ENCODE measurements around the gene NACA2.
"Not testable (repeated sequence)": the region's sequence is repeated elsewhere in the genome, so short reads cannot be mapped to it uniquely, and the experiment has no call there.

Gene NACA2

DNA sequence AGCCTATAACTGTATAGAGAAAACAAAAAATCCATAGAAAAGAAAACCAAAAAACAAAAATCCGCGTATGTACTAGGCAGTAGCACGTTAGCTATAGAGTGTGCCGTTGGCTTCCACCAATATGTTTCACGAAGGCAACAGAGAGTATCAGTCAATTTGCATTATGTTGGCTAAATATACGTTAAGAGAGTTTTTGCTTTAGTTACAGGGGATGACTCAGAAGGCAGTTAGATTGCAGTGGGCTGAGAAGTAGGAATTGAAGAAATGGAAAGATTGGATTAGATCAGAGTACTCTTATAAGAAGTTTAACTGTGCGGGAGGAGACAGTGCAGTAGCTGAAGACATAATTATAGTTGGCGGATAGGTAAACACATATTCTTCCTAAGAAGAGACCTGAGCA is 911 bp upstream of the NACA2 start:
- Mint-ChIP-seq H3K4me1 (no peaks in the 10 kb centered on the region), H3K27ac (no peak overlapping the region), H3K4me3 (no peak overlapping the region), H3K27me3 (ENCODE audit: low read depth) (peaks cover 6% of the 10 kb centered on the region), H3K9me3 (no peaks in the 10 kb centered on the region), H3K36me3 (ENCODE audit: low read depth) (no peaks in the 10 kb centered on the region)
- TF ChIP-seq, protein P1, sequence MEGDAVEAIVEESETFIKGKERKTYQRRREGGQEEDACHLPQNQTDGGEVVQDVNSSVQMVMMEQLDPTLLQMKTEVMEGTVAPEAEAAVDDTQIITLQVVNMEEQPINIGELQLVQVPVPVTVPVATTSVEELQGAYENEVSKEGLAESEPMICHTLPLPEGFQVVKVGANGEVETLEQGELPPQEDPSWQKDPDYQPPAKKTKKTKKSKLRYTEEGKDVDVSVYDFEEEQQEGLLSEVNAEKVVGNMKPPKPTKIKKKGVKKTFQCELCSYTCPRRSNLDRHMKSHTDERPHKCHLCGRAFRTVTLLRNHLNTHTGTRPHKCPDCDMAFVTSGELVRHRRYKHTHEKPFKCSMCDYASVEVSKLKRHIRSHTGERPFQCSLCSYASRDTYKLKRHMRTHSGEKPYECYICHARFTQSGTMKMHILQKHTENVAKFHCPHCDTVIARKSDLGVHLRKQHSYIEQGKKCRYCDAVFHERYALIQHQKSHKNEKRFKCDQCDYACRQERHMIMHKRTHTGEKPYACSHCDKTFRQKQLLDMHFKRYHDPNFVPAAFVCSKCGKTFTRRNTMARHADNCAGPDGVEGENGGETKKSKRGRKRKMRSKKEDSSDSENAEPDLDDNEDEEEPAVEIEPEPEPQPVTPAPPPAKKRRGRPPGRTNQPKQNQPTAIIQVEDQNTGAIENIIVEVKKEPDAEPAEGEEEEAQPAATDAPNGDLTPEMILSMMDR (IDR thresholded peaks at IDR 0.05; ENCODE audit: unreplicated experiment in 3 of 3): no peak

GRCh38 chr17:61589990-61590389 is 1.0 kb downstream of the NACA2 start:
- no peaks in the 10 kb centered on the region for H3K36me3 Mint-ChIP-seq (ENCODE audit: low read depth)
- no peaks in the 10 kb centered on the region for H3K4me1 Mint-ChIP-seq

DNA sequence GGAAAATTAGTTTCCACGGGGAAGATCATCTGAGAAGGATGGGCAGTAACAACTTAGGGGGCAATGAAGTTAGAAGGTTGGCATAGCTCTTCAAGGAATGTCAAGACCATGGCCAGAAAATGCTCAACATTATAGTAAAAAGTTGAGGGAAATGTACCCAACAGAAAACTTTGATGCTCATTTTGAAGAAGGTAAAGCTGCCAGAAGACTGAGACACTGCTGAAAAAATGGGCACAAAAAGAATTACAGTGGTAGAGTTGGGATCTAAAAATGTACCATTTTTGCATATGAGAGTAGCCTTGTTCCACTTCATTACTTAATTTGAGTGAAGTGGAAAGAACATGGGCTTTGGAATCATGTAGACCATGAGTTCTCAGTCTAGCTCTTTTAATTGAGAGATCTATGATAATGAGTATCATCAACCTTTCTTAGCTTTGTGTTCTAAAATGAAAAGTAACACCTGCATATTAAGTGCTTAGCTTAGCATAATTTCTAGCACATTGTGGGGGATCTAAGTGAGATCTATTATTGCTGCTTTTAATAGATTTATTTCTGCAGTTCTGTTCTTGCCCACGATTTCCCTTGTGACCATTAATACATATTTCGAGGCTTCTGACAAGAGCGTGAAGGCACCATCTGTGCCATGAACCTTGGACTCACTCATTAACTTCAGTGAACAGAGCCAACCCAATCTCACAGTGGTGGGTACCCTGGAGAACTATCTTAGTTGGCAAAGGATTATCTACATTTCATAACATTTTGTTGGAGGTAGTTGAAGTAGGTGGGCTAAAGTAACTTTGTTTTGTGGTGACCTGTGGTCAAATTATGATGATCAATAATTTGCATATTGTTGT is 3.0 kb downstream of the NACA2 start:
- H3K4me1 Mint-ChIP-seq: no peaks in the 10 kb centered on the region
- no peaks in the 10 kb centered on the region for H3K36me3 Mint-ChIP-seq (ENCODE audit: low read depth)
- no peaks in the 10 kb centered on the region for H3K27me3 Mint-ChIP-seq (ENCODE audit: low read depth)
- H3K9me3 Mint-ChIP-seq: no peaks in the 10 kb centered on the region
- no peak overlapping the region for H3K4me3 Mint-ChIP-seq
- TF ChIP-seq, protein P1 (IDR thresholded peaks at IDR 0.05; ENCODE audit: unreplicated experiment in 3 of 3): no peak
- no peak overlapping the region for H3K27ac Mint-ChIP-seq

More at GRCh38 chr17:61589990-61590389, 1.0 kb downstream of the NACA2 start:
- no peaks in the 10 kb centered on the region for H3K9me3 Mint-ChIP-seq
- no peak overlapping the region for H3K4me3 Mint-ChIP-seq
- H3K27me3 Mint-ChIP-seq (ENCODE audit: low read depth): no peaks in the 10 kb centered on the region
- H3K27ac Mint-ChIP-seq: no peak overlapping the region
- TF ChIP-seq, protein P1 (IDR thresholded peaks at IDR 0.05; ENCODE audit: unreplicated experiment in 3 of 3): no peak

- Mint-ChIP-seq H3K9me3 (no peaks in the 10 kb centered on the region), H3K4me1 (no peaks in the 10 kb centered on the region), H3K27ac (no peak overlapping the region), H3K27me3 (ENCODE audit: low read depth) (no peaks in the 10 kb centered on the region), H3K36me3 (ENCODE audit: low read depth) (no peaks in the 10 kb centered on the region), H3K4me3 (no peak overlapping the region)
- TF ChIP-seq, protein P1 (IDR thresholded peaks at IDR 0.05; ENCODE audit: unreplicated experiment in 3 of 3): no peak
Measured at GRCh38 chr17:61587242-61587641, 3.8 kb downstream of the NACA2 start.

- H3K4me1 Mint-ChIP-seq; H3K4me3 Mint-ChIP-seq; H3K36me3 Mint-ChIP-seq (ENCODE audit: low read depth); H3K27me3 Mint-ChIP-seq (ENCODE audit: low read depth); H3K27ac Mint-ChIP-seq; H3K9me3 Mint-ChIP-seq: not testable (repeated sequence)
Measured at GRCh38 chr17:61586622-61587021, 4.4 kb downstream of the NACA2 start.

- TF ChIP-seq, protein P1 (IDR thresholded peaks at IDR 0.05; ENCODE audit: unreplicated experiment in 3 of 3): no peak
- Mint-ChIP-seq H3K4me1 (no peaks in the 10 kb centered on the region), H3K27me3 (ENCODE audit: low read depth) (no peaks in the 10 kb centered on the region), H3K27ac (no peak overlapping the region), H3K36me3 (ENCODE audit: low read depth) (no peaks in the 10 kb centered on the region), H3K9me3 (no peaks in the 10 kb centered on the region), H3K4me3 (no peak overlapping the region)
Measured at GRCh38 chr17:61586031-61586566, 4.9 kb downstream of the NACA2 start.

All from nephron (organoid).